H1 (cell line): ENCODE data around the gene MMP3. TPM values are rescaled to one million over a fixed set of nuclear protein-coding genes. Genes with fewer than 3 reads are reported as not detected.

ENCODE experiments used
- ASH2L ChIP-seq: fragments of 200-600, 300-600 bp; sonication (generic); IDR thresholded peaks from one replicate; pipeline ENCODE4 v1.7.1; 2017; ENCODE audit warnings: low read length
- NRF1 ChIP-seq: IDR thresholded peaks from 2 replicates; pipeline ENCODE4 v1.6.1; 2011; ENCODE audit warnings: mild to moderate bottlenecking, low read depth, low read length, improper control_type of control experiment
- SIRT6 ChIP-seq: IDR thresholded peaks from one replicate; pipeline ENCODE4 v1.7.1; 2012; ENCODE audit warnings: low read length, inconsistent platforms
- TCF12 ChIP-seq: IDR thresholded peaks from 2 replicates; pipeline ENCODE4 v1.6.1; 2011; ENCODE audit warnings: low read depth, mild to moderate bottlenecking, low read length
- TEAD4 ChIP-seq: IDR thresholded peaks from 2 replicates; pipeline ENCODE4 v1.6.1; 2012; ENCODE audit warnings: low read depth, low read length, inconsistent platforms, mixed read lengths
- polyA plus RNA-seq, 7 experiments: library from polyadenylated mRNA; depleted of rRNA in 3 of 7; stranded (reverse) in 5 of 7; unstranded in 2 of 7; fragments of >200 nt in 5 of 7; fragments of 200-250 nt in 2 of 7; gene quantifications; 1 replicate in 5 of 7; 2 replicates in 1 of 7; 4 replicates in 1 of 7; pipeline versions ENCODE4 v1.2.1 to v1.2.3, GENCODE V29; 2011 to 2013; ENCODE audit warnings: missing spikeins in 2 of 7, mixed read lengths in 2 of 7
- total RNA-seq: library from RNA; stranded (reverse); fragmentation: NEBNext Ultra II Directional; extraction: Animal tissue kit (Norgen Biotek cat#: 25700); gene quantifications from 2 replicates; pipeline ENCODE4 v1.2.1, GENCODE V29; 2021

Gene MMP3
- total and polyA plus RNA-seq, 2 of the 8 experiments (the other 6 are each of a cell fraction or from before 2014, with no cell fraction given) = not detected

- no peak for TF ChIP-seq ASH2L
- no peak for TF ChIP-seq TCF12
- no peak for TF ChIP-seq NRF1
- no peak for TF ChIP-seq TEAD4
- no peak for TF ChIP-seq SIRT6
Observed at GRCh38 chr11:102792604-102793003, 50.8 kb downstream of the MMP3 start (continued).
